ENCODE data around the gene ARAP1. TPM values are rescaled to one million over a fixed set of nuclear protein-coding genes. Genes with fewer than 3 reads are reported as not detected.

ARAP1 gene
- polyA plus RNA-seq, 1 donor (not counting 4 experiments of a cell fraction or from before 2014, with no cell fraction given): 32.8 TPM

- Histone ChIP-seq H3K9me1 (ENCODE audit: control insufficient read depth, extremely low read depth, insufficient read depth, low read length) (no peaks in the 10 kb centered on the region), H3K79me2 (ENCODE audit: control insufficient read depth, insufficient read depth, low read length) (no peaks in the 10 kb centered on the region), H3K9me3 (ENCODE audit: control insufficient read depth, low read depth, low read length) (no peaks in the 10 kb centered on the region), H2AFZ (ENCODE audit: control insufficient read depth, low read length) (no peak overlapping the region), H3K9ac (ENCODE audit: control insufficient read depth, extremely low read depth, insufficient read depth, low read length) (no peak overlapping the region), H3K36me3 (ENCODE audit: control insufficient read depth in 2 of 2, extremely low read depth in 1 of 2, insufficient read depth in 2 of 2, low read length in 2 of 2) (no peaks in the 10 kb centered on the region), H3K27me3 (ENCODE audit: control insufficient read depth, extremely low read depth, insufficient read depth, low read length) (peaks cover 41% of the 10 kb centered on the region), H3K27ac (ENCODE audit: control insufficient read depth, insufficient read depth, low read length) (no peak overlapping the region), H3K4me1 (ENCODE audit: control insufficient read depth, extremely low read depth, insufficient read depth, low read length) (no peaks in the 10 kb centered on the region), H4K20me1 (ENCODE audit: control insufficient read depth, extremely low read depth, insufficient read depth, low read length) (no peaks in the 10 kb centered on the region), H3K4me3 (ENCODE audit: control insufficient read depth in 2 of 3, extremely low read depth in 1 of 3, insufficient read depth in 2 of 3, low read depth in 1 of 3, low read length in 3 of 3) (no peak overlapping the region), H3K4me2 (ENCODE audit: control insufficient read depth, extremely low read depth, insufficient read depth, low read depth, low read length) (no peak overlapping the region)
- dilution Hi-C loops (cut with MboI; ENCODE audit: extremely low pct_ligation_motif_present, low sequenced_read_pairs): no loop called here
- TF ChIP-seq CTCF (optimal IDR thresholded peaks at IDR 0.05 in 1 of 3, IDR thresholded peaks at IDR 0.05 in 1 of 3, conservative IDR thresholded peaks at IDR 0.05 in 1 of 3; ENCODE audit: extremely low read depth in 1 of 3, insufficient read depth in 2 of 3, low read length in 3 of 3): no peak
- no peak for TF ChIP-seq EZH2 (IDR thresholded peaks at IDR 0.05; ENCODE audit: low read length)
- FAIRE-seq (no peak), DNase-seq (ENCODE audit: low read depth, low spot score) (no peak)
Measured at GRCh38 chr11:72637198-72637597, 115.0 kb downstream of the ARAP1 start.

- H3K36me3 ChIP-seq (ENCODE audit: control insufficient read depth in 2 of 2, extremely low read depth in 1 of 2, insufficient read depth in 2 of 2, low read length in 2 of 2): no peaks in the 10 kb centered on the region
- no peaks in the 10 kb centered on the region for H3K4me1 ChIP-seq (ENCODE audit: control insufficient read depth, extremely low read depth, insufficient read depth, low read length)
- no peak for TF ChIP-seq CTCF (optimal IDR thresholded peaks at IDR 0.05 in 1 of 3, IDR thresholded peaks at IDR 0.05 in 1 of 3, conservative IDR thresholded peaks at IDR 0.05 in 1 of 3; ENCODE audit: extremely low read depth in 1 of 3, insufficient read depth in 2 of 3, low read length in 3 of 3)
- no peak for TF ChIP-seq EZH2 (IDR thresholded peaks at IDR 0.05; ENCODE audit: low read length)
- dilution Hi-C loops (cut with MboI; ENCODE audit: extremely low pct_ligation_motif_present, low sequenced_read_pairs): no loop called here
- no peak overlapping the region for H3K27ac ChIP-seq (ENCODE audit: control insufficient read depth, insufficient read depth, low read length)
- H3K9me1 ChIP-seq (ENCODE audit: control insufficient read depth, extremely low read depth, insufficient read depth, low read length): no peaks in the 10 kb centered on the region
- no peak overlapping the region for H2AFZ ChIP-seq (ENCODE audit: control insufficient read depth, low read length)
- H4K20me1 ChIP-seq (ENCODE audit: control insufficient read depth, extremely low read depth, insufficient read depth, low read length): no peaks in the 10 kb centered on the region
- no peak overlapping the region for H3K9ac ChIP-seq (ENCODE audit: control insufficient read depth, extremely low read depth, insufficient read depth, low read length)
- no peaks in the 10 kb centered on the region for H3K9me3 ChIP-seq (ENCODE audit: control insufficient read depth, low read depth, low read length)
- H3K27me3 ChIP-seq (ENCODE audit: control insufficient read depth, extremely low read depth, insufficient read depth, low read length): peaks cover 34% of the 10 kb centered on the region
- DNase-seq (ENCODE audit: low read depth, low spot score) (no peak), FAIRE-seq (no peak)
- H3K79me2 ChIP-seq (ENCODE audit: control insufficient read depth, insufficient read depth, low read length): no peaks in the 10 kb centered on the region
- no peak overlapping the region for H3K4me2 ChIP-seq (ENCODE audit: control insufficient read depth, extremely low read depth, insufficient read depth, low read depth, low read length)
- no peak overlapping the region for H3K4me3 ChIP-seq (ENCODE audit: control insufficient read depth in 2 of 3, extremely low read depth in 1 of 3, insufficient read depth in 2 of 3, low read depth in 1 of 3, low read length in 3 of 3)
Measured at GRCh38 chr11:72636376-72636775, 115.8 kb downstream of the ARAP1 start.
